DOHH2 (cell line): Measurements from ENCODE around the gene LDHAL6A.

Experiments
- EZH2phosphoT487 ChIP-seq: fragments of 200-600 bp; sonication (generic); IDR thresholded peaks from 2 replicates; pipeline ENCODE4 v1.6.1; 2017; ENCODE audit warnings: borderline replicate concordance, mild to moderate bottlenecking, antibody characterized with exemption, low read length, moderate library complexity, mixed read lengths
- TF ChIP-seq, protein P1 (sequence below): fragments of 200-600 bp; sonication (generic); IDR thresholded peaks from one replicate; pipeline ENCODE4 v1.5.1; 2014; ENCODE audit warnings: antibody characterized with exemption, mild to moderate bottlenecking, low read depth, low read length; ENCODE audit not compliant: poor library complexity, severe bottlenecking

DNA sequence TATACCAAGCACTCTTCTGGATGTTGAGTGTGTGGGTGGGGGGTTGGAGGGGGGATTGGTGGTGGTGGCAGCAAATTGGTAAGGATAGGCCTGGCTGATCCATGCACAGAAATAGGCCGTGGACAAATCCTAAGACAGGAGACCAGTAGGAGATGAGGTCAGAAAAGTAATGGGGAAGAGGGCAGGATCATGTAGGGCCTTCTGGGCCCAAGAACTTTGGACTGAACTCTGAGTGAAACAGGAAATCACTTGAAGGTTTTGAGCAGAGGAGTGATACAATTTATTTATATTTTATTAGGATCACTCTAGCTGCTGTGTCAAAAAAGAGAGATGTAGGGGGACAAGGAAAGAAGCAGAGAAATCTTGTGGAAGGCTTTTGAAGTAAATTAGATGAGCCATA, 42.4 kb downstream of the LDHAL6A start:
- TF ChIP-seq, protein P1, sequence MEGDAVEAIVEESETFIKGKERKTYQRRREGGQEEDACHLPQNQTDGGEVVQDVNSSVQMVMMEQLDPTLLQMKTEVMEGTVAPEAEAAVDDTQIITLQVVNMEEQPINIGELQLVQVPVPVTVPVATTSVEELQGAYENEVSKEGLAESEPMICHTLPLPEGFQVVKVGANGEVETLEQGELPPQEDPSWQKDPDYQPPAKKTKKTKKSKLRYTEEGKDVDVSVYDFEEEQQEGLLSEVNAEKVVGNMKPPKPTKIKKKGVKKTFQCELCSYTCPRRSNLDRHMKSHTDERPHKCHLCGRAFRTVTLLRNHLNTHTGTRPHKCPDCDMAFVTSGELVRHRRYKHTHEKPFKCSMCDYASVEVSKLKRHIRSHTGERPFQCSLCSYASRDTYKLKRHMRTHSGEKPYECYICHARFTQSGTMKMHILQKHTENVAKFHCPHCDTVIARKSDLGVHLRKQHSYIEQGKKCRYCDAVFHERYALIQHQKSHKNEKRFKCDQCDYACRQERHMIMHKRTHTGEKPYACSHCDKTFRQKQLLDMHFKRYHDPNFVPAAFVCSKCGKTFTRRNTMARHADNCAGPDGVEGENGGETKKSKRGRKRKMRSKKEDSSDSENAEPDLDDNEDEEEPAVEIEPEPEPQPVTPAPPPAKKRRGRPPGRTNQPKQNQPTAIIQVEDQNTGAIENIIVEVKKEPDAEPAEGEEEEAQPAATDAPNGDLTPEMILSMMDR = no peak
- TF ChIP-seq EZH2phosphoT487 = no peak
